ENCODE data around the gene SLC25A48. TPM values are rescaled to one million over a fixed set of nuclear protein-coding genes. Genes with fewer than 3 reads are reported as not detected.

SLC25A48 gene
- total and polyA plus RNA-seq, 2 of the 4 experiments (the other 2 are of a cell fraction): not detected

GRCh38 chr5:135930949-135931295, 96.5 kb downstream of the SLC25A48 start:
- Histone ChIP-seq H3K4me2 (ENCODE audit: low read depth, low read length) (no peak overlapping the region), H4K20me1 (ENCODE audit: insufficient read depth, low read length) (no peaks in the 10 kb centered on the region), H3K9me3 (ENCODE audit: control insufficient read depth, insufficient read depth, low read length) (peaks cover 2% of the 10 kb centered on the region; the same call in 1 of the 2 replicates), H4K8ac (ENCODE audit: low read depth in 2 of 2, low read length in 2 of 2) (no peak overlapping the region), H2BK5ac (ENCODE audit: low read depth, low read length, poor library complexity, severe bottlenecking) (no peak overlapping the region), H3K14ac (replicated peaks; ENCODE audit: low read depth, low read length) (no peak overlapping the region), H3K79me1 (ENCODE audit: low read depth in 1 of 2, low read length in 2 of 2) (no peaks in the 10 kb centered on the region), H3K9me1 (ENCODE audit: insufficient read depth, low read length) (no peaks in the 10 kb centered on the region), H2AK5ac (ENCODE audit: low read depth, low read length) (no peak overlapping the region), H3K27ac (ENCODE audit: insufficient read depth, low read length) (no peak overlapping the region), H3K4me1 (ENCODE audit: control insufficient read depth, insufficient read depth, low read length) (no peaks in the 10 kb centered on the region; the same call in 1 of the 2 replicates), H3K27me3 (ENCODE audit: control insufficient read depth, insufficient read depth, low read length) (peaks cover 38% of the 10 kb centered on the region), H2BK20ac (ENCODE audit: low read depth, low read length) (no peak overlapping the region), H4K91ac (ENCODE audit: insufficient read depth, low read depth, low read length) (no peak overlapping the region), H2AFZ (replicated peaks; ENCODE audit: low read length, poor library complexity) (no peak overlapping the region), H3K56ac (ENCODE audit: extremely low read depth, insufficient read depth, low read length) (no peak overlapping the region), H3K4ac (ENCODE audit: low read depth, low read length) (no peak overlapping the region), H3K9ac (ENCODE audit: low read depth, low read length) (no peak overlapping the region), H2BK15ac (ENCODE audit: low read depth, low read length) (no peak overlapping the region), H3K36me3 (ENCODE audit: control insufficient read depth, insufficient read depth, low read length) (no peaks in the 10 kb centered on the region), H4K5ac (ENCODE audit: low read depth, low read length) (no peak overlapping the region), H2AK9ac (replicated peaks; ENCODE audit: low read depth, low read length, poor library complexity) (no peak overlapping the region), H3K4me3 (ENCODE audit: insufficient read depth, low read depth, low read length) (no peak overlapping the region), H3K18ac (ENCODE audit: low read depth, low read length) (no peak overlapping the region), H3K23ac (ENCODE audit: low read depth, low read length) (no peak overlapping the region), H2BK120ac (ENCODE audit: low read depth, low read length) (no peak overlapping the region)
- intact Hi-C loops (cut with micrococcal nuclease): loop anchor here (5.0 kb wide), 1 partner anchor 34 kb away; the partner anchor contains the start of gene IL9
- ChIA-PET POLR2A (ENCODE audit: unreplicated experiment) (no interaction called here), CTCF (no interaction called here)
- BruUV-seq (replicated peaks): no TSS peak
- ATAC-seq (ENCODE audit: low read depth) (no peak), DNase-seq (no peak)
- in situ Hi-C loops (cut with MboI; ENCODE audit: low sequenced_read_pairs): no loop called here
- dilution Hi-C loops (cut with HindIII; ENCODE audit: low sequenced_read_pairs, unreplicated experiment): no loop called here
- WGBS, 2 experiments (ENCODE audit: extremely low coverage in 2 of 2, insufficient read length in 1 of 2): 34% methylated on average over 9 of the region's 18 CpGs; no CpG with 5 or more reads in 1 of the 2 experiments
- no peak for TF ChIP-seq FOS (IDR thresholded peaks at IDR 0.05; ENCODE audit: low read depth, low read length)
- no peak for TF ChIP-seq MXI1 (IDR thresholded peaks at IDR 0.05; ENCODE audit: borderline replicate concordance, low read depth, low read length)
- no peak for TF ChIP-seq SMC3 (IDR thresholded peaks at IDR 0.05; ENCODE audit: low read depth, low read length)
- TF ChIP-seq MAZ (IDR thresholded peaks at IDR 0.05; ENCODE audit: borderline replicate concordance, low read depth, low read length): no peak
- no peak for TF ChIP-seq BHLHE40 (IDR thresholded peaks at IDR 0.05; ENCODE audit: low read depth, low read length)
- no peak for TF ChIP-seq NFE2L2 (IDR thresholded peaks at IDR 0.05; ENCODE audit: low read depth, low read length)
- TF ChIP-seq, protein P1, sequence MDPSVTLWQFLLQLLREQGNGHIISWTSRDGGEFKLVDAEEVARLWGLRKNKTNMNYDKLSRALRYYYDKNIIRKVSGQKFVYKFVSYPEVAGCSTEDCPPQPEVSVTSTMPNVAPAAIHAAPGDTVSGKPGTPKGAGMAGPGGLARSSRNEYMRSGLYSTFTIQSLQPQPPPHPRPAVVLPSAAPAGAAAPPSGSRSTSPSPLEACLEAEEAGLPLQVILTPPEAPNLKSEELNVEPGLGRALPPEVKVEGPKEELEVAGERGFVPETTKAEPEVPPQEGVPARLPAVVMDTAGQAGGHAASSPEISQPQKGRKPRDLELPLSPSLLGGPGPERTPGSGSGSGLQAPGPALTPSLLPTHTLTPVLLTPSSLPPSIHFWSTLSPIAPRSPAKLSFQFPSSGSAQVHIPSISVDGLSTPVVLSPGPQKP (IDR thresholded peaks at IDR 0.05; ENCODE audit: borderline replicate concordance, low read depth, low read length): no peak
- no peak for TF ChIP-seq RCOR1 (IDR thresholded peaks at IDR 0.05; ENCODE audit: insufficient replicate concordance, low read length)
- TF ChIP-seq RFX5 (IDR thresholded peaks at IDR 0.05; ENCODE audit: low read depth, low read length): no peak
- no peak for TF ChIP-seq RAD21 (IDR thresholded peaks at IDR 0.05; ENCODE audit: low read length)
- TF ChIP-seq, protein P2, sequence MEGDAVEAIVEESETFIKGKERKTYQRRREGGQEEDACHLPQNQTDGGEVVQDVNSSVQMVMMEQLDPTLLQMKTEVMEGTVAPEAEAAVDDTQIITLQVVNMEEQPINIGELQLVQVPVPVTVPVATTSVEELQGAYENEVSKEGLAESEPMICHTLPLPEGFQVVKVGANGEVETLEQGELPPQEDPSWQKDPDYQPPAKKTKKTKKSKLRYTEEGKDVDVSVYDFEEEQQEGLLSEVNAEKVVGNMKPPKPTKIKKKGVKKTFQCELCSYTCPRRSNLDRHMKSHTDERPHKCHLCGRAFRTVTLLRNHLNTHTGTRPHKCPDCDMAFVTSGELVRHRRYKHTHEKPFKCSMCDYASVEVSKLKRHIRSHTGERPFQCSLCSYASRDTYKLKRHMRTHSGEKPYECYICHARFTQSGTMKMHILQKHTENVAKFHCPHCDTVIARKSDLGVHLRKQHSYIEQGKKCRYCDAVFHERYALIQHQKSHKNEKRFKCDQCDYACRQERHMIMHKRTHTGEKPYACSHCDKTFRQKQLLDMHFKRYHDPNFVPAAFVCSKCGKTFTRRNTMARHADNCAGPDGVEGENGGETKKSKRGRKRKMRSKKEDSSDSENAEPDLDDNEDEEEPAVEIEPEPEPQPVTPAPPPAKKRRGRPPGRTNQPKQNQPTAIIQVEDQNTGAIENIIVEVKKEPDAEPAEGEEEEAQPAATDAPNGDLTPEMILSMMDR (conservative IDR thresholded peaks at IDR 0.05; ENCODE audit: low read depth, low read length): no peak
- no peak for TF ChIP-seq POLR2A (IDR thresholded peaks at IDR 0.05; ENCODE audit: low read depth, low read length)
- TF ChIP-seq, protein P3, sequence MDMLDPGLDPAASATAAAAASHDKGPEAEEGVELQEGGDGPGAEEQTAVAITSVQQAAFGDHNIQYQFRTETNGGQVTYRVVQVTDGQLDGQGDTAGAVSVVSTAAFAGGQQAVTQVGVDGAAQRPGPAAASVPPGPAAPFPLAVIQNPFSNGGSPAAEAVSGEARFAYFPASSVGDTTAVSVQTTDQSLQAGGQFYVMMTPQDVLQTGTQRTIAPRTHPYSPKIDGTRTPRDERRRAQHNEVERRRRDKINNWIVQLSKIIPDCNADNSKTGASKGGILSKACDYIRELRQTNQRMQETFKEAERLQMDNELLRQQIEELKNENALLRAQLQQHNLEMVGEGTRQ (IDR thresholded peaks at IDR 0.05; ENCODE audit: low read depth, low read length): no peak
- no peak for TF ChIP-seq CHD1 (IDR thresholded peaks at IDR 0.05; ENCODE audit: low read depth, low read length)
- TF ChIP-seq MAFK (IDR thresholded peaks at IDR 0.05; ENCODE audit: low read depth, low read length): no peak
